H1 (cell line): Measurements from ENCODE around the gene CENPC. TPM values are rescaled to one million over a fixed set of nuclear protein-coding genes. Genes with fewer than 3 reads are reported as not detected.

Experiments
- CTCF ChIA-PET: fragments of 300-600 bp; sonication (Branson Sonifier 250); formaldehyde crosslinking; loops from one replicate; lab custom pipeline; 2021; ENCODE audit not compliant: partially characterized antibody; lab: Charles Lee
- POLR2A ChIA-PET: fragments of 300-600 bp; sonication (Branson Sonifier 250); formaldehyde crosslinking; loops from one replicate; lab custom pipeline; 2021; ENCODE audit warnings: inconsistent platforms; ENCODE audit not compliant: partially characterized antibody; lab: Charles Lee
- DNase-seq, 2 experiments: peaks; one replicate each; pipeline versions ENCODE4 v3.0.0 to v3.0.0-alpha.2; 2010 to 2022; ENCODE audit warnings: low spot score in 2 of 2, low read depth in 1 of 2, mixed read lengths in 1 of 2
- FAIRE-seq: peaks from 2 replicates; lab custom pipeline; 2011; peaks lifted over from hg19 to GRCh38; lab: Jason Lieb, UNC
- H2AFZ ChIP-seq: 2 replicates; pipeline ENCODE4 v1.8.1; 2012; ENCODE audit warnings: low read length, inconsistent platforms
- H2AK5ac ChIP-seq: 2 replicates; pipeline ENCODE4 v1.6.1; 2013; ENCODE audit warnings: low read depth, low read length
- H2BK120ac ChIP-seq: replicated peaks from 2 replicates; pipeline ENCODE3; 2013; ENCODE audit warnings: low read depth, low read length, inconsistent platforms
- H2BK12ac ChIP-seq: 2 replicates; pipeline ENCODE4 v1.6.1; 2013; ENCODE audit warnings: low read depth, low read length
- H2BK15ac ChIP-seq: 2 replicates; pipeline ENCODE4 v1.6.1; 2013; ENCODE audit warnings: low read length
- H2BK20ac ChIP-seq: 2 replicates; pipeline ENCODE4 v1.6.1; 2013; ENCODE audit warnings: low read length
- H2BK5ac ChIP-seq: 2 replicates; pipeline ENCODE4 v1.6.1; 2013; ENCODE audit warnings: low read depth, low read length
- H3K14ac ChIP-seq: 2 replicates; pipeline ENCODE4 v1.6.1; 2013; ENCODE audit warnings: inconsistent platforms; ENCODE audit not compliant: insufficient read length
- H3K18ac ChIP-seq: 2 replicates; pipeline ENCODE4 v1.6.1; 2013; ENCODE audit warnings: low read length; ENCODE audit errors: extremely low read depth
- H3K23ac ChIP-seq: 2 replicates; pipeline ENCODE4 v1.6.1; 2013; ENCODE audit warnings: inconsistent platforms; ENCODE audit not compliant: insufficient read length
- H3K23me2 ChIP-seq: 2 replicates; pipeline ENCODE4 v1.6.1; 2013; ENCODE audit warnings: low read depth, low read length
- H3K27ac ChIP-seq: 2 replicates; pipeline ENCODE4 v1.6.1; 2011; ENCODE audit warnings: low read depth, low read length, inconsistent platforms
- H3K27me3 ChIP-seq, 4 experiments: replicated peaks in 1 of 4; 1 replicate in 1 of 4; 2 replicates in 3 of 4; pipeline versions ENCODE4 v1.6.1 to v1.8.1; 2011 to 2013; ENCODE audit warnings: low read length in 3 of 4, mild to moderate bottlenecking in 3 of 4, inconsistent platforms in 2 of 4, mixed read lengths in 2 of 4, moderate library complexity in 1 of 4; ENCODE audit not compliant: control insufficient read depth in 3 of 4, insufficient read depth in 3 of 4; ENCODE audit errors: extremely low read depth in 1 of 4
- H3K36me3 ChIP-seq, 4 experiments: 2 replicates each; pipeline versions ENCODE4 v1.6.1 to v1.8.1; 2011 to 2013; ENCODE audit warnings: mild to moderate bottlenecking in 4 of 4, low read length in 3 of 4, moderate library complexity in 2 of 4, control low read depth in 1 of 4, inconsistent platforms in 1 of 4; ENCODE audit not compliant: insufficient read depth in 4 of 4, control insufficient read depth in 2 of 4
- H3K4ac ChIP-seq: replicated peaks from 2 replicates; pipeline ENCODE3; 2013; ENCODE audit warnings: low read length, low read depth, mixed read lengths, inconsistent platforms; ENCODE audit not compliant: insufficient read length
- H3K4me1 ChIP-seq, 4 experiments: replicated peaks in 1 of 4; 1 replicate in 1 of 4; 2 replicates in 3 of 4; pipeline versions ENCODE4 v1.6.1 to v1.8.1; 2011 to 2013; ENCODE audit warnings: low read length in 3 of 4, inconsistent platforms in 2 of 4, mixed read lengths in 1 of 4; ENCODE audit not compliant: insufficient read depth in 4 of 4, control insufficient read depth in 3 of 4
- H3K4me2 ChIP-seq, 2 experiments: 2 replicates each; pipeline versions ENCODE4 v1.6.1 to v1.8.1; 2011 to 2013; ENCODE audit warnings: low read depth in 2 of 2, low read length in 2 of 2, control low read depth in 1 of 2, inconsistent platforms in 1 of 2, mild to moderate bottlenecking in 1 of 2; ENCODE audit not compliant: insufficient read depth in 1 of 2
- H3K4me3 ChIP-seq, 4 experiments: fragments of 200-600, 300-600 bp in 1 of 4; sonication (generic), shearing (Covaris generic), sonication (Bioruptor Twin) in 1 of 4; 2 replicates each; pipeline versions ENCODE4 v1.5.1 to v1.8.1; 2011 to 2016; ENCODE audit warnings: low read length in 4 of 4, low read depth in 3 of 4, control low read depth in 2 of 4, inconsistent platforms in 2 of 4, mild to moderate bottlenecking in 2 of 4, mixed read lengths in 1 of 4, moderate library complexity in 1 of 4; ENCODE audit not compliant: insufficient read depth in 2 of 4; ENCODE audit errors: extremely low read depth in 1 of 4
- H3K56ac ChIP-seq: replicated peaks from 2 replicates; pipeline ENCODE3; 2013; ENCODE audit warnings: low read depth, mild to moderate bottlenecking, mixed read lengths, low read length, inconsistent platforms; ENCODE audit not compliant: insufficient read length
- H3K79me1 ChIP-seq: 2 replicates; pipeline ENCODE4 v1.6.1; 2013; ENCODE audit warnings: low read depth, low read length, control low read depth
- H3K79me2 ChIP-seq, 2 experiments: 2 replicates each; pipeline versions ENCODE4 v1.6.1 to v1.8.1; 2012 to 2013; ENCODE audit warnings: low read length in 2 of 2, mild to moderate bottlenecking in 2 of 2, inconsistent platforms in 1 of 2; ENCODE audit not compliant: insufficient read depth in 2 of 2, control insufficient read depth in 1 of 2
- H3K9ac ChIP-seq, 4 experiments: replicated peaks in 1 of 4; 1 replicate in 1 of 4; 2 replicates in 3 of 4; pipeline versions ENCODE4 v1.6.1 to v1.8.1; 2011 to 2013; ENCODE audit warnings: low read depth in 3 of 4, low read length in 3 of 4, control low read depth in 2 of 4, mild to moderate bottlenecking in 2 of 4, moderate library complexity in 2 of 4, inconsistent platforms in 1 of 4; ENCODE audit errors: extremely low read depth in 1 of 4
- H3K9me3 ChIP-seq, 2 experiments: 2 replicates each; pipeline versions ENCODE4 v1.6.1 to v1.8.1; 2012 to 2013; ENCODE audit warnings: mild to moderate bottlenecking in 2 of 2, moderate library complexity in 2 of 2, control low read depth in 1 of 2, inconsistent platforms in 1 of 2, low read depth in 1 of 2, low read length in 1 of 2, mixed read lengths in 1 of 2; ENCODE audit not compliant: insufficient read depth in 2 of 2
- H4K20me1 ChIP-seq, 2 experiments: replicated peaks in 1 of 2; 2 replicates each; pipeline versions ENCODE3 to v1.8.1; 2011 to 2013; ENCODE audit warnings: inconsistent platforms in 2 of 2, low read length in 2 of 2, mild to moderate bottlenecking in 1 of 2; ENCODE audit not compliant: insufficient read depth in 2 of 2, control insufficient read depth in 1 of 2
- H4K5ac ChIP-seq: 2 replicates; pipeline ENCODE4 v1.6.1; 2013; ENCODE audit warnings: low read length, low read depth, mixed read lengths, inconsistent platforms; ENCODE audit not compliant: insufficient read length
- H4K8ac ChIP-seq: 2 replicates; pipeline ENCODE4 v1.8.0; 2013; ENCODE audit warnings: mild to moderate bottlenecking, moderate library complexity, low read length, inconsistent platforms; ENCODE audit not compliant: insufficient read depth; ENCODE audit errors: extremely low read depth
- H4K91ac ChIP-seq: replicated peaks from 2 replicates; pipeline ENCODE3; 2013; ENCODE audit warnings: low read length, mixed read lengths, inconsistent platforms; ENCODE audit not compliant: insufficient read length
- BACH1 ChIP-seq: IDR thresholded peaks from 2 replicates; pipeline ENCODE4 v1.6.1; 2012; ENCODE audit warnings: low read length, improper control_type of control experiment
- CEBPB ChIP-seq: IDR thresholded peaks from 2 replicates; pipeline ENCODE4 v1.6.1; 2012; ENCODE audit warnings: low read depth, low read length
- CHD2 ChIP-seq: IDR thresholded peaks from 2 replicates; pipeline ENCODE4 v1.6.1; 2012; ENCODE audit warnings: low read length, improper control_type of control experiment
- CTBP2 ChIP-seq: IDR thresholded peaks from 2 replicates; pipeline ENCODE4 v1.7.0; 2011; ENCODE audit warnings: borderline replicate concordance, mild to moderate bottlenecking, moderate library complexity, mixed read lengths, low read length; ENCODE audit not compliant: insufficient read depth, insufficient read length
- EP300 ChIP-seq, 2 experiments: IDR thresholded peaks; 1 replicate in 1 of 2; 2 replicates in 1 of 2; pipeline ENCODE4 v1.6.1; 2011 to 2012; ENCODE audit warnings: low read depth in 2 of 2, low read length in 2 of 2, mild to moderate bottlenecking in 2 of 2, borderline replicate concordance in 1 of 2, inconsistent platforms in 1 of 2, moderate library complexity in 1 of 2
- MAFK ChIP-seq: IDR thresholded peaks from 2 replicates; pipeline ENCODE4 v1.6.1; 2012; ENCODE audit warnings: low read depth, mild to moderate bottlenecking, improper control_type of control experiment, low read length
- SP2 ChIP-seq: IDR thresholded peaks from 2 replicates; pipeline ENCODE4 v1.6.1; 2012; ENCODE audit warnings: mild to moderate bottlenecking, low read length, inconsistent platforms
- TAF7 ChIP-seq: optimal IDR thresholded peaks from 2 replicates; pipeline ENCODE3; 2011; ENCODE audit warnings: low read depth, mild to moderate bottlenecking, inconsistent platforms, low read length, moderate library complexity, borderline replicate concordance
- WGBS, 2 experiments: shearing (Covaris generic) in 1 of 2; methylation state at CpG; one replicate each; pipeline versions ENCODE4 v1.1.6 to v1.1.7; 2013 to 2015; ENCODE audit warnings: low lambda C conversion rate in 2 of 2, mixed read lengths in 2 of 2, inconsistent platforms in 1 of 2, low coverage in 1 of 2, missing lambda C conversion rate in 1 of 2; ENCODE audit not compliant: insufficient replicate concordance in 2 of 2, insufficient coverage in 1 of 2, insufficient read length in 1 of 2; ENCODE audit errors: extremely low coverage in 1 of 2, missing lambda C conversion rate in 1 of 2; 5-methylcytosine and 5-hydroxymethylcytosine counted together
- polyA plus RNA-seq, 7 experiments: library from polyadenylated mRNA; depleted of rRNA in 3 of 7; stranded (reverse) in 5 of 7; unstranded in 2 of 7; fragments of >200 nt in 5 of 7; fragments of 200-250 nt in 2 of 7; gene quantifications; 1 replicate in 5 of 7; 2 replicates in 1 of 7; 4 replicates in 1 of 7; pipeline versions ENCODE4 v1.2.1 to v1.2.3, GENCODE V29; 2011 to 2013; ENCODE audit warnings: missing spikeins in 2 of 7, mixed read lengths in 2 of 7
- total RNA-seq: library from RNA; stranded (reverse); fragmentation: NEBNext Ultra II Directional; extraction: Animal tissue kit (Norgen Biotek cat#: 25700); gene quantifications from 2 replicates; pipeline ENCODE4 v1.2.1, GENCODE V29; 2021

CENPC gene
- total and polyA plus RNA-seq, 2 of the 8 experiments (the other 6 are each of a cell fraction or from before 2014, with no cell fraction given): 2.8 to 15.7 TPM

- no peak for TF ChIP-seq TAF7
- TF ChIP-seq MAFK: no peak
- TF ChIP-seq SP2: no peak
- no peak for TF ChIP-seq CHD2
- TF ChIP-seq CEBPB: no peak
- no peak for TF ChIP-seq EP300 (IDR thresholded peaks at IDR 0.05; ENCODE audit: borderline replicate concordance in 1 of 2, low read depth in 2 of 2, low read length in 2 of 2)
- TF ChIP-seq CTBP2: no peak
- no peak for TF ChIP-seq BACH1
- Histone ChIP-seq H4K5ac (no peak overlapping the region), H3K36me3 (no peaks in the 10 kb centered on the region), H3K23me2 (no peaks in the 10 kb centered on the region), H3K4me2 (no peak overlapping the region), H3K27ac (no peak overlapping the region), H4K20me1 (no peaks in the 10 kb centered on the region), H3K4ac (no peak overlapping the region), H3K14ac (no peak overlapping the region), H2BK5ac (no peak overlapping the region), H3K27me3 (no peaks in the 10 kb centered on the region), H2BK12ac (no peak overlapping the region), H2AFZ (no peak overlapping the region), H3K23ac (no peak overlapping the region), H3K79me2 (no peaks in the 10 kb centered on the region), H3K4me3 (no peak overlapping the region), H3K9ac (no peak overlapping the region), H3K56ac (no peak overlapping the region), H2AK5ac (no peak overlapping the region), H3K79me1 (no peaks in the 10 kb centered on the region), H3K9me3 (no peaks in the 10 kb centered on the region), H4K8ac (no peak overlapping the region), H4K91ac (no peak overlapping the region), H2BK15ac (no peak overlapping the region), H2BK20ac (no peak overlapping the region), H3K4me1 (peaks cover 0 to 2% (median 0%) of the 10 kb centered on the region in 4 experiments; a peak in 1 of 7 replicates), H3K18ac (no peak overlapping the region), H2BK120ac (no peak overlapping the region)
- DNase-seq (no peak), FAIRE-seq (no peak)
- ChIA-PET CTCF (interaction anchor here (0.6 to 1.5 kb wide), 2 partner anchors 9 to 134 kb away, joined by 3 read pairs; no protein-coding TSS in a partner anchor), POLR2A (no interaction called here)
- WGBS, 2 experiments: 90% methylated on average over 4 of the region's 4 CpGs; no CpG with 5 or more reads in 1 of the 2 experiments
These were observed 106.3 kb downstream of the CENPC start for GRCh38 chr4:67438975-67439374.
